GM23338 (cell line): ENCODE results near the gene MACO1. TPM values are rescaled to one million over a fixed set of nuclear protein-coding genes. Genes with fewer than 3 reads are reported as not detected.

Experiments
- ATAC-seq: fragments of 200-7000 bp; cut with Tn5 transposase; 3 replicates; pipeline ENCODE4 v1.9.1; 2020
- DNase-seq: peaks from one replicate; pipeline ENCODE4 v3.0.0-alpha.2; 2015; ENCODE audit warnings: low spot score
- H2AFZ ChIP-seq: fragments of 200-600 bp; sonication (generic); 2 replicates; pipeline ENCODE4 v1.8.0; 2016; ENCODE audit warnings: antibody characterized with exemption, mild to moderate bottlenecking, moderate library complexity
- H3F3A ChIP-seq: fragments of 200-600 bp; sonication (generic); replicated peaks from 2 replicates; pipeline ENCODE4 v1.8.0; 2017; ENCODE audit warnings: antibody characterized with exemption, mixed run types, low read depth
- H3K27ac ChIP-seq: fragments of 200-600 bp; sonication (generic); 2 replicates; pipeline ENCODE4 v1.6.1; 2016; ENCODE audit warnings: low read depth
- H3K27me3 ChIP-seq: fragments of 200-600 bp; sonication (generic); 2 replicates; pipeline ENCODE4 v1.8.0; 2016; ENCODE audit warnings: mild to moderate bottlenecking, mixed run types, moderate library complexity; ENCODE audit not compliant: insufficient read depth
- H3K36me3 ChIP-seq: fragments of 200-600 bp; sonication (generic); 2 replicates; pipeline ENCODE4 v1.8.0; 2016; ENCODE audit warnings: mild to moderate bottlenecking; ENCODE audit not compliant: insufficient read depth
- H3K4me1 ChIP-seq: fragments of 200-600 bp; sonication (generic); 2 replicates; pipeline ENCODE4 v1.8.0; 2016; ENCODE audit warnings: mild to moderate bottlenecking, moderate library complexity; ENCODE audit not compliant: insufficient read depth
- H3K4me2 ChIP-seq: fragments of 200-600 bp; sonication (generic); 2 replicates; pipeline ENCODE4 v1.7.1; 2017; ENCODE audit warnings: mixed run types
- H3K4me3 ChIP-seq: fragments of 200-600 bp; sonication (generic); 2 replicates; pipeline ENCODE4 v1.6.1; 2016; ENCODE audit warnings: mixed run types
- H3K79me2 ChIP-seq: fragments of 200-600 bp; sonication (generic); replicated peaks from 2 replicates; pipeline ENCODE4 v1.8.0; 2017; ENCODE audit warnings: mild to moderate bottlenecking; ENCODE audit not compliant: insufficient read depth
- H3K9me2 ChIP-seq: fragments of 200-600 bp; sonication (generic); 2 replicates; pipeline ENCODE4 v1.8.0; 2017; ENCODE audit not compliant: insufficient read depth
- H4K20me1 ChIP-seq: fragments of 200-600 bp; sonication (generic); replicated peaks from 2 replicates; pipeline ENCODE4 v1.8.0; 2017; ENCODE audit warnings: mild to moderate bottlenecking; ENCODE audit not compliant: insufficient read depth
- H3K27ac Mint-ChIP-seq: 2 replicates; pipeline ENCODE4 v1.8.0; 2020; ENCODE audit warnings: inconsistent platforms, mild to moderate bottlenecking, moderate library complexity, mixed read lengths
- H3K27me3 Mint-ChIP-seq: 3 replicates; pipeline ENCODE4 v1.8.0; 2022; ENCODE audit warnings: low read depth, mild to moderate bottlenecking, moderate library complexity, mixed read lengths, inconsistent platforms; ENCODE audit not compliant: insufficient read depth, poor library complexity
- H3K36me3 Mint-ChIP-seq: 3 replicates; pipeline ENCODE4 v1.8.0; 2021; ENCODE audit warnings: low read depth, mild to moderate bottlenecking, inconsistent platforms, moderate library complexity, mixed read lengths
- H3K4me1 Mint-ChIP-seq: 3 replicates; pipeline ENCODE4 v1.8.0; 2020; ENCODE audit warnings: mild to moderate bottlenecking, inconsistent platforms, mixed read lengths
- H3K4me3 Mint-ChIP-seq: 3 replicates; pipeline ENCODE4 v1.8.0; 2021; ENCODE audit warnings: moderate library complexity, mild to moderate bottlenecking, inconsistent platforms, mixed read lengths
- H3K9me3 Mint-ChIP-seq: 3 replicates; pipeline ENCODE4 v1.8.0; 2020; ENCODE audit warnings: moderate library complexity, mild to moderate bottlenecking, inconsistent platforms, mixed read lengths
- CREB1 ChIP-seq: fragments of 250-450 bp; sonication (Bioruptor Pico); IDR thresholded peaks from 2 replicates; pipeline ENCODE4 v1.5.0; 2020; ENCODE audit warnings: low read depth, mild to moderate bottlenecking, moderate library complexity
- EZH2 ChIP-seq: fragments of 200-600 bp; sonication (generic); IDR thresholded peaks from one replicate; pipeline ENCODE4 v1.8.0; 2017; ENCODE audit warnings: antibody characterized with exemption, mild to moderate bottlenecking, low read depth; ENCODE audit not compliant: unreplicated experiment
- EZH2phosphoT487 ChIP-seq: fragments of 200-600 bp; sonication (generic); IDR thresholded peaks from one replicate; pipeline ENCODE4 v1.8.1; 2018; ENCODE audit warnings: antibody characterized with exemption; ENCODE audit not compliant: unreplicated experiment
- JUNB ChIP-seq: IDR thresholded peaks from one replicate; pipeline ENCODE4 v1.6.1; 2016; ENCODE audit warnings: antibody characterized with exemption; ENCODE audit not compliant: unreplicated experiment
- NANOG ChIP-seq: IDR thresholded peaks from 2 replicates; pipeline ENCODE4 v1.6.1; 2016; ENCODE audit warnings: antibody characterized with exemption, borderline replicate concordance
- POLR2AphosphoS5 ChIP-seq: IDR thresholded peaks from 2 replicates; pipeline ENCODE4 v1.6.1; 2016; ENCODE audit warnings: antibody characterized with exemption, low read depth
- STAT1 ChIP-seq: IDR thresholded peaks from one replicate; pipeline ENCODE4 v1.6.1; 2016; ENCODE audit warnings: antibody characterized with exemption; ENCODE audit not compliant: unreplicated experiment
- ZNF114 ChIP-seq: fragments of 250-450 bp; sonication (Bioruptor Pico); IDR thresholded peaks from 2 replicates; pipeline ENCODE4 v1.5.0; 2020; ENCODE audit warnings: mild to moderate bottlenecking, moderate library complexity
- ZNF331 ChIP-seq: fragments of 250-450 bp; sonication (Bioruptor Pico); IDR thresholded peaks from 2 replicates; pipeline ENCODE4 v1.5.0; 2020; ENCODE audit warnings: low read depth, mild to moderate bottlenecking, moderate library complexity
- polyA plus RNA-seq: library from polyadenylated mRNA; unstranded; fragments of >200 nt; fragmentation: Nextera tagmentation; extraction: Ambion mirVana; gene quantifications from 2 replicates; pipeline ENCODE4 v1.2.1, GENCODE V29; 2016
- total RNA-seq: library from RNA; depleted of rRNA; stranded (reverse); fragments of >200 nt; shearing (Covaris generic); gene quantifications from 2 replicates; pipeline ENCODE4 v1.2.3, GENCODE V29; 2014
- TF ChIP-seq, protein P1 (sequence below), 2 experiments: fragments of 200-600 bp in 1 of 2; sonication (generic) in 1 of 2; conservative IDR thresholded peaks; 2 replicates each; pipeline versions ENCODE4 v1.5.1 to v1.6.1; 2016 to 2017; ENCODE audit warnings: antibody characterized with exemption in 2 of 2, low read depth in 2 of 2, mild to moderate bottlenecking in 2 of 2, moderate library complexity in 1 of 2
- TF ChIP-seq, protein P2 (sequence below): IDR thresholded peaks from one replicate; pipeline ENCODE4 v1.6.1; 2018; ENCODE audit warnings: antibody characterized with exemption; ENCODE audit not compliant: unreplicated experiment

The MACO1 gene
- total and polyA plus RNA-seq, 2 experiments from 2014 or later, result 9.8 to 10.6 TPM

- TF ChIP-seq POLR2AphosphoS5 (no peak), CREB1 (CRISPR knock-in tag) (no peak), ZNF114 (no peak), STAT1 (no peak), NANOG (no peak), ZNF331 (CRISPR knock-in tag) (no peak)
- TF ChIP-seq, protein P1, sequence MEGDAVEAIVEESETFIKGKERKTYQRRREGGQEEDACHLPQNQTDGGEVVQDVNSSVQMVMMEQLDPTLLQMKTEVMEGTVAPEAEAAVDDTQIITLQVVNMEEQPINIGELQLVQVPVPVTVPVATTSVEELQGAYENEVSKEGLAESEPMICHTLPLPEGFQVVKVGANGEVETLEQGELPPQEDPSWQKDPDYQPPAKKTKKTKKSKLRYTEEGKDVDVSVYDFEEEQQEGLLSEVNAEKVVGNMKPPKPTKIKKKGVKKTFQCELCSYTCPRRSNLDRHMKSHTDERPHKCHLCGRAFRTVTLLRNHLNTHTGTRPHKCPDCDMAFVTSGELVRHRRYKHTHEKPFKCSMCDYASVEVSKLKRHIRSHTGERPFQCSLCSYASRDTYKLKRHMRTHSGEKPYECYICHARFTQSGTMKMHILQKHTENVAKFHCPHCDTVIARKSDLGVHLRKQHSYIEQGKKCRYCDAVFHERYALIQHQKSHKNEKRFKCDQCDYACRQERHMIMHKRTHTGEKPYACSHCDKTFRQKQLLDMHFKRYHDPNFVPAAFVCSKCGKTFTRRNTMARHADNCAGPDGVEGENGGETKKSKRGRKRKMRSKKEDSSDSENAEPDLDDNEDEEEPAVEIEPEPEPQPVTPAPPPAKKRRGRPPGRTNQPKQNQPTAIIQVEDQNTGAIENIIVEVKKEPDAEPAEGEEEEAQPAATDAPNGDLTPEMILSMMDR (conservative IDR thresholded peaks at IDR 0.05; ENCODE audit: low read depth in 2 of 2), result no peak
These were observed 94.1 kb downstream of the MACO1 start (continued) for GRCh38 chr1:25524568-25525360.

GRCh38 chr1:25525361-25525688, 94.6 kb downstream of the MACO1 start:
- Mint-ChIP-seq H3K27ac (no peak overlapping the region), H3K4me1 (no peaks in the 10 kb centered on the region; the same call in 1 of the 3 replicates), H3K9me3 (no peaks in the 10 kb centered on the region), H3K27me3 (peaks cover 6% of the 10 kb centered on the region), H3K36me3 (no peaks in the 10 kb centered on the region), H3K4me3 (no peak overlapping the region)
- H3F3A ChIP-seq, result 0 out of 2 replicates have a peak, but pooled peaks cover 2% of the 10 kb centered on the region
- H2AFZ ChIP-seq, result no peak overlapping the region
- no peaks in the 10 kb centered on the region for H3K36me3 ChIP-seq
- no peaks in the 10 kb centered on the region for H3K79me2 ChIP-seq
- H3K4me1 ChIP-seq, result no peaks in the 10 kb centered on the region
- no peak overlapping the region for H3K4me2 ChIP-seq
- H3K27ac ChIP-seq, result no peak overlapping the region
- no peak overlapping the region for H3K4me3 ChIP-seq
- no peaks in the 10 kb centered on the region for H3K9me2 ChIP-seq
- H3K27me3 ChIP-seq, result no peaks in the 10 kb centered on the region
- H4K20me1 ChIP-seq, result no peaks in the 10 kb centered on the region
- no peak for TF ChIP-seq CREB1 (CRISPR knock-in tag)
- TF ChIP-seq ZNF331 (CRISPR knock-in tag), result no peak
- TF ChIP-seq, protein P1 (conservative IDR thresholded peaks at IDR 0.05; ENCODE audit: low read depth in 2 of 2), result no peak
- ATAC-seq, result no peak
- DNase-seq, result no peak

- DNase-seq (no peak), ATAC-seq (no peak)
- no peaks in the 10 kb centered on the region for H3K27me3 ChIP-seq
- Mint-ChIP-seq H3K36me3 (no peaks in the 10 kb centered on the region), H3K4me1 (no peaks in the 10 kb centered on the region), H3K4me3 (no peak overlapping the region), H3K9me3 (no peaks in the 10 kb centered on the region), H3K27ac (no peak overlapping the region), H3K27me3 (peaks cover 11% of the 10 kb centered on the region)
- no peaks in the 10 kb centered on the region for H3K9me2 ChIP-seq
- no peaks in the 10 kb centered on the region for H3K79me2 ChIP-seq
- H3K27ac ChIP-seq, result no peak overlapping the region
- no peak overlapping the region for H2AFZ ChIP-seq
- H3K4me3 ChIP-seq, result no peak overlapping the region
- no peaks in the 10 kb centered on the region for H3K4me1 ChIP-seq
- H3K4me2 ChIP-seq, result no peak overlapping the region
- H4K20me1 ChIP-seq, result no peaks in the 10 kb centered on the region
- H3K36me3 ChIP-seq, result no peaks in the 10 kb centered on the region
- H3F3A ChIP-seq, result 0 out of 2 replicates have a peak, but pooled peaks cover 2% of the 10 kb centered on the region
- no peak for TF ChIP-seq EZH2phosphoT487
- no peak for TF ChIP-seq CREB1 (CRISPR knock-in tag)
- no peak for TF ChIP-seq EZH2
- TF ChIP-seq, protein P1 (conservative IDR thresholded peaks at IDR 0.05; ENCODE audit: low read depth in 2 of 2), result no peak
- TF ChIP-seq, protein P2, sequence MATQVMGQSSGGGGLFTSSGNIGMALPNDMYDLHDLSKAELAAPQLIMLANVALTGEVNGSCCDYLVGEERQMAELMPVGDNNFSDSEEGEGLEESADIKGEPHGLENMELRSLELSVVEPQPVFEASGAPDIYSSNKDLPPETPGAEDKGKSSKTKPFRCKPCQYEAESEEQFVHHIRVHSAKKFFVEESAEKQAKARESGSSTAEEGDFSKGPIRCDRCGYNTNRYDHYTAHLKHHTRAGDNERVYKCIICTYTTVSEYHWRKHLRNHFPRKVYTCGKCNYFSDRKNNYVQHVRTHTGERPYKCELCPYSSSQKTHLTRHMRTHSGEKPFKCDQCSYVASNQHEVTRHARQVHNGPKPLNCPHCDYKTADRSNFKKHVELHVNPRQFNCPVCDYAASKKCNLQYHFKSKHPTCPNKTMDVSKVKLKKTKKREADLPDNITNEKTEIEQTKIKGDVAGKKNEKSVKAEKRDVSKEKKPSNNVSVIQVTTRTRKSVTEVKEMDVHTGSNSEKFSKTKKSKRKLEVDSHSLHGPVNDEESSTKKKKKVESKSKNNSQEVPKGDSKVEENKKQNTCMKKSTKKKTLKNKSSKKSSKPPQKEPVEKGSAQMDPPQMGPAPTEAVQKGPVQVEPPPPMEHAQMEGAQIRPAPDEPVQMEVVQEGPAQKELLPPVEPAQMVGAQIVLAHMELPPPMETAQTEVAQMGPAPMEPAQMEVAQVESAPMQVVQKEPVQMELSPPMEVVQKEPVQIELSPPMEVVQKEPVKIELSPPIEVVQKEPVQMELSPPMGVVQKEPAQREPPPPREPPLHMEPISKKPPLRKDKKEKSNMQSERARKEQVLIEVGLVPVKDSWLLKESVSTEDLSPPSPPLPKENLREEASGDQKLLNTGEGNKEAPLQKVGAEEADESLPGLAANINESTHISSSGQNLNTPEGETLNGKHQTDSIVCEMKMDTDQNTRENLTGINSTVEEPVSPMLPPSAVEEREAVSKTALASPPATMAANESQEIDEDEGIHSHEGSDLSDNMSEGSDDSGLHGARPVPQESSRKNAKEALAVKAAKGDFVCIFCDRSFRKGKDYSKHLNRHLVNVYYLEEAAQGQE, result no peak
- TF ChIP-seq ZNF114, result no peak
- TF ChIP-seq STAT1, result no peak
- no peak for TF ChIP-seq JUNB
- TF ChIP-seq ZNF331 (CRISPR knock-in tag), result no peak
- no peak for TF ChIP-seq POLR2AphosphoS5
These were observed 96.1 kb downstream of the MACO1 start for GRCh38 chr1:25526753-25527152.
